Eye (tissue), 1 donor: ENCODE results near the gene MBD3.

Source experiments
- DNase-seq: peaks from one replicate; pipeline ENCODE4 v3.0.0-alpha.2; 2015

The MBD3 gene

DNA sequence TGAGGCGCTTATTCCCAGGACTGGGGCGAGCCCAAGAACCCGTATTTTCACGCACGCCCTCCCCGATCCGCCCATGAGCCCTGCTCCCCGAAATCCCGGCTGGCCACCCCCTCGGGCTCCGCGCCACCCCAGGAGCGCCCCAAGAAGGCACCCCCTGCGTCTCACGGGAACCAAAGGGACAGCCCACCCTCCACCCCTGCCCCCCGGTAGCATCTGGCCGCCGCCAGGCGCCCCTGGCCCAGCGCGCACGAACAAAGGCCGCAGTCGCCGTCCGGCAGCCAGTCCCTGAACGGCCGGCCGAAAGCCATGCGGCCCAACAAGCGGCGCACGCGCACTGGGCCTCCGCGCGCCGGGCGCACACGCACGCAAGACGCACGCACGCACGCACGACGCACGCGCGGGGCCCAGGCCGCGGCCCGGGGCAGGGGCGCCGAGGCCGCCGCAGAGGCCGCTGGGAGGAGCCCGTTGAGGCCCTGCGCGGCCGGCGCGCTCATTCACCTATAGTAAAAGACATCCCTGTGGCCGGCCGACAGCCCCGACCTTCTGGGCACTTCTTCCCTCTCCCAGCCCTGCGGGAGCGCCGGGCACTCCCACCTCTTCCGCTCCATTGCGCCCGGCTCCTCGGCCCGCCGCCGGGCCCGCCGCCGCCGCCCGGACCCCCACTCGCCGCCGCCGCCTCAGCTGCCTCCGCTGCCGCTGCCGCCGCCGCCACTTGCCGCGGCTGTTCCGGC lies 476 bp downstream of the MBD3 start:
- peak; percentile 96 for DNase-seq

DNA sequence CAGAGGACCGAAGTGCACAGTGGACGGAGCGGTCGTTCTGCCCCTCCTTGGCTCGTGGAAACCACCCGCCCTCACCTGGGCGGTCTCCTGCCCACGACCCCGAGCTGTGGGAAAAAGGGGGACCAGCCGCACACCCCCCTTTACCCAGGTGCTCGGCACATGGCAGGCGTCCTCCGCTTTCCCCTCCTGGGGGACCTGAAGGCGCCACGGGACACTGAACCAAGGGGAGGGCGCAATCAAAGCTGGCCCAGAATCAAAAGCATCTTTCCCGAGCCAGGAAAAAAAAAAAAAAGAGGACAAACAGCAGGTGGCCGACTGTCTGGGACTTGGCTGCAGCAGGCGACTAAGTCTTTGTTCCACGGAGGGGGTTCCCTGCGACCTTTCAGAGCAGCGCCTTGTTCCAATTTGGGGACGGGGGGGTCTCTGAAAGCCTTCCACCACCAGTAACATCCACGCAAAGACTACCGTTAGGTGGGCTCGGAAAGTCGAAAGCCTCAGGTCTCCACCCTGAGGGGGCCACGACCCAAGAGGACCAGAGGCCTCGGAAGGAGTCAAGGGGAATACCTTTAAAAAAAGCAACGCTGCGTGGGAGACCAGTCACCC lies 1.1 kb downstream of the MBD3 start:
- DNase-seq, result peak; percentile 72

DNA sequence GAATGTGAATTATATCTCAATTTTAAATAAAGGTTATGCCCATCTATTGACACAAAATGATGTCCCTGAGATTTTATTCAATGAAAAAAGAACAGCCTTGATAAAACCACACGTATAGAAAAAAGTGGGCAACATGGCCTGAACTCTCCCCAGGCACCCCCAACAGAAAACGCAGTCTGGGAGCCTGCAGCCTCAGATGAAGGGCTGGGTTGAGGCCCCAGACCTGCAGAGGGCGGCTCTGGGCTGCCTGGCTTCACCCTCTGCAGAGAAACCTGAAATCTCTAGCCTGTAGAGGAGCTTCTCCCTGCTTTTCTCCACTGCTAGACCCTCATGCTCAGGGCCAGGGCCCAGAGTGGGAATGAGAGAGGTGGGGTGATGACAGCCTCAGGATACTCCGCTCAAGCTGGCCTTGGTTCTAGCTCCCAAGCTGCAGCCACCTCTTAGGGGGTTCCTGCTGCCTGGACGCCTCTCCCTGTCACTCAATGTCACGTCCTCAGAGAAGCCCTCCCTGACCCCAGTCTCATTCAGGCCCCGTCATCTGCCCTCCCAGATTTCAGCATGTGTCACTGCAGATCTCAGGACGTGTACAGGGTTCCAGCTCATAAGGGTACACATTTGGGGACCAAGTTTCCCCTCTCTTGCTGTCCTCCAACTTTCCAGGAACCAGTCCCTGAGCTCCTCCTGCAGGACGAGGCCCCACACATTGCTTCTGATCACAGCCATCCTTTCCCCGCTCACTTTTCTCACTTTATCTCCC lies 1.8 kb downstream of the MBD3 start:
- peak; percentile 40 for DNase-seq

DNA sequence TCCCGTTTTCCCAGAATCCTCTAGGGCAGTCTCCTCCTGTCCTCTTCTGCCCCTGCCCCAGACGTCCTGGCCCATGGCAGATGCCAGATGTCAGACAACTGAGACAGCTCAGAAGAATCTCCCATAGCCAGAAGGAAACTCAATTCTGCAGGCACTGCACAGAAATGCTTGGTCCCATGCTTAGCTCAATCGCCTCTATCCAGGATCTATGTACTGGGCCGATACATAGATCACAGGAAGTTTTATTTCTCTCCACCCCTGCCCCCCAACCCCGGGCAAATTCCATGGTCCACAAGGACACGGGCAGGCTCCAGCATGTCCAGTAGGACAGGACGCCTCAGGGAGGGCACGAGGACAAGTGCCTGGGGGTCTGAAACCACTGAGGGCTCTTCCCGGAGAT lies 4.8 kb downstream of the MBD3 start:
- peak; percentile 27 for DNase-seq

DNA sequence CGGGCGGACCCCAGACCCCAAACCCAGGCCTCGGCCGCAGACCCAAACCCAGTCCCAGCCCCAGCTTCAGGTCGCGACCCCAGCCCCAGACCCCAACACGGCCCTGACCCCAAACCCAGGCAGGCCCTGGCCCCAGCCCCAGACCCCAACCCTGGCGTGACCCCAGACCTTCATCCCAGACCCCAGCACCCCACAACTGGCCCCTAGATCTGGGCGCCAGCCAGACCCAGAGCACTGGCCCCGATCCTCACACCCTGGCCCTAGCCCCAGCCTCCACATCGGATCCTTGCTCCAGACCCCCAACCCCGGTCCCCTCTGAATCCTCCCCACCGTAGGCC lies 7.5 kb downstream of the MBD3 start:
- DNase-seq, result no peak

DNA sequence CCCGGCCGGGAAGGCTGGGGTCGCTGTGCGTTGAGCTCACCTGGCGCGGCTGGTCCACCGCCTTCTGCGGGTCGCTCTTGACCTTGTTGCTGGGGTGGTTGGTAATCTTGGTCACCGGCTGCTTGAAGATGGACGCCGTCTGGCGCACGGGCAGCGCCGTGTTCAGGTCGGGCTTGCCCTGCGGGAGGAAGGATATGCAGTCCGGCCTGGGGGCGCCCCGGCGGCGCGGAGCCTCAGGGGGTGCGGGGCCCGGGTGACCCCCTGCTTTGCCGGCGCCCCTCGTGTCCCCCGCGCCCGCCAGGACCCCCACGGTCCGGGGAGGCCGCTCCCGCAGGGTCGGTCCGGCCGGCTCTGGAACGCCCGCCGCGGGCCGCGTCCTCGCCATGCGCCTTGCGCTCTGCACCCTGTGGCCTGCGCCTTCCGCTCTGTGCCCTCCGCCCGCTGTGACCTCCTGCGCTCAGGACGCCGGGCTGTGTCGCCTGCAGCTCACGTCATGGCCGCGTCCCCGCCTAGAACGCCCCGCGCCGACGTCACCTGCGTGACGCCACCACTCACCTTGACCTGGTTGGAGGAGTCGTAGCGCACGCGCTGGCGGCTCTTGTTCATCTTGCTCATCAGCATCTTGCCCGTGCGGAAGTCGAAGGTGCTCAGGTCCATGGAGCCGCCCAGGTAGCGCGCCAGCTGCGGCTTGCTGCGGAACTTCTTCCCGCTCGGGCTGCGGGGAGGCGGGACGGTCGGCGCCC lies 8.0 kb downstream of the MBD3 start:
- DNase-seq, result no peak

DNA sequence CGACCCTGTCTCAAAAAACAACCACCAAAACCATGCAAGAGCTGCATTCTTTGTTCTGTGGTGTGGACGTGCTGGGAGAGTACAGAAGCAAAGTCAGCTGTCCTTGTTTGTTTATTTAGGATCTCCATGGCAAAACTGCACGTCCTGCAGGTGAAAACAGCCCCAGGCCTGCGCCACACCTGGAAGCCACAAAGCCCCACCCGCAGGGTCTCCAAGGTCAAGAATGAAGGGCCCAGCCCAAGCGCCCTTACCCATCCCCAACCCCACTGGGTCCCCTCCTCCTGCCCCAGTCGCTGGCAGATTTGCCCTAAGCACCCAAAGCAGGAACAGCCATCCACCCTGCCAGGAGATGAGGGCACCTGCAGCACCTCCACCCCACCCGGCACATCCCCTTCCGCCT lies 10.5 kb downstream of the MBD3 start:
- no peak for DNase-seq

DNA sequence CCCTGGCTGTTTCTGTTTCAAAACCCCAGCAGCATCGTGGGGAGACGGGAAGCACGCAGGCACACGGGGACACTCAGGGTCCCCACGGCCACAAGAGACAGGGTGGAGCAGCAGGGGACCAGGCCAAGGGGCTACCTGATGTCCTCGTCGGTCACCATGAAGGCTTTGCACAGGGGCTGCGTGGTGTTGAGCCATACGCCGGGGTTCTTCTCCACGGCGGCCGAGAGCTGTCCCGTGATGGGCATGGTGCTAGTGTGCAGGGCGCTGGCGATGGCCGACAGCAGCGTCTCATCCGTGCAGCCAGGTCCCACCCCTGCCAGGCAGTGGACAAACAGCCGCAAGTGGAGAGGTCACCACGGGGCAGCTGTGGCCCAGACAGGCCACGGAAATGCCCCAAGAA lies 11.7 kb downstream of the MBD3 start:
- no peak for DNase-seq

DNA sequence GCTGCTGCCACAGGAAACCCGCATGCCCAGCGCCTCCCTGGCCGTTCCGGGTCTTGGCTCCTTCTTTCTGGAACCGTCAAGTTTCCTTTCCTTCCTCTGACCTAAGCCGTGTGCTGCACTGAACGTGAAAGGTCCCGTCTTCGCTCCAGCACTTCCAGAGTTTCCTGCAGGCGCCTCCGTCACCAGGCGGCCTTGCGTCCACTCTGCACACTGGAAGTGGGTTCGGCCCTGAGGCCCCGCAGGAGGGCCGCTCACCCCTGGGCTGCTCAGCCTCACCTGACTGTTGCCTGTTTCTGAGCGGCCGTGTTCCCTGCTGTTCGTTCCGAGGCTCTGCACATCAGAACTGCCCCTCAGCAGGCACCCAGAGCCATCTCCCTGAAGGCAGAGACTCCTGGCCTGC lies 12.3 kb downstream of the MBD3 start:
- no peak for DNase-seq

DNA sequence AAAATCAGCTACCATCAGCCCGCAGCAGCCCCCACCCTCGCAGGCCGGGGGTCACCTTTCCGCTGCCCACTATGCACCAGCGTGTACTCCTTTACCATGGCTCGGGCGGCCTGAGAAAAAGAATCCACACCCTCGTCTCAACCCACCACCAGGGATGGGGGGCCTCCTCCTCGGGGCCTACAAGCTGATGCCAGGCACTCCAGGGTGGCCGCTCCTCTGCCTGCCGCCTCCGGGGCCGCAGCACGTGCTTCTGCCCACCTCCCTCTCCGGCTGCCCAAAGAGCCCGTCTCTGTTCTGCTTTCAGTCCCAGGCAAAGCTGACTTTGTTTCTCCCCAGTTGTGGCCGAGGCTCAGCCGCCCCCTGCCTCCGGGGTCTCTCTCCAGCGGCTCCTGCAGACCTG lies 13.4 kb downstream of the MBD3 start:
- no peak for DNase-seq

DNA sequence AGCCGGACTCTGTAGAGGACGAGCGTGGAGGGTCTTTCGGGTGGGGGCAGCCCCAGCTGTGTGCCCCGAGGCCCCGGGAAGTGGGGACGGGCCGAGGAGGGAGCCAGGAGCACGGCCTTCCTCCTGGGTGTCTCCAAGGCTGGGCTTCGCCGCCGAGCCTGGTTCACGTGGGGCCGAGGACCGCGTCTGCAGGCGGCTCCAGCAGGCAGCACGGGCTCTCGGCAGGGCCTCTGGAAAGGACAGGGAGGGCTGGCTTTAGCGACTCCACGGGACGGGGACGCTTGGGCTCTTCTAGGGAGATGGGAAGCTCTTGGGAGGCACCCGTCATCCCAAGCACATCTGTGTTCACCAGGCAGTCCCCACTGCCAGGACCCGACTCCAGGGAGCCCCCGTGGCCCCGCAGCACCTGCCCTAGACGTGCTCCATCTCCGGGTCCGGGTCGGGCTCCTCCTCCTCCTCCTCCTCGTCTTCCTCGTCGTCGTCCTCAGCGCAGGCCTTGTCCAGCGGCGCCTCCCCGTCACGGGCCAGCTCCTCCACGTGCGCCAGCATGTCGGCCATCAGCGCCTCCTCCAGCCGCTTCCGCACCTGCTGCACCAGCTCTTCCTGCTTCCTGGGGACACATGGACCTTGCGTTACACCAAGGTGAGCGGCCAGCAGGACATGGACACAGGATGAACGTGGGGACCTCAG lies 14.6 kb downstream of the MBD3 start:
- no peak for DNase-seq

DNA sequence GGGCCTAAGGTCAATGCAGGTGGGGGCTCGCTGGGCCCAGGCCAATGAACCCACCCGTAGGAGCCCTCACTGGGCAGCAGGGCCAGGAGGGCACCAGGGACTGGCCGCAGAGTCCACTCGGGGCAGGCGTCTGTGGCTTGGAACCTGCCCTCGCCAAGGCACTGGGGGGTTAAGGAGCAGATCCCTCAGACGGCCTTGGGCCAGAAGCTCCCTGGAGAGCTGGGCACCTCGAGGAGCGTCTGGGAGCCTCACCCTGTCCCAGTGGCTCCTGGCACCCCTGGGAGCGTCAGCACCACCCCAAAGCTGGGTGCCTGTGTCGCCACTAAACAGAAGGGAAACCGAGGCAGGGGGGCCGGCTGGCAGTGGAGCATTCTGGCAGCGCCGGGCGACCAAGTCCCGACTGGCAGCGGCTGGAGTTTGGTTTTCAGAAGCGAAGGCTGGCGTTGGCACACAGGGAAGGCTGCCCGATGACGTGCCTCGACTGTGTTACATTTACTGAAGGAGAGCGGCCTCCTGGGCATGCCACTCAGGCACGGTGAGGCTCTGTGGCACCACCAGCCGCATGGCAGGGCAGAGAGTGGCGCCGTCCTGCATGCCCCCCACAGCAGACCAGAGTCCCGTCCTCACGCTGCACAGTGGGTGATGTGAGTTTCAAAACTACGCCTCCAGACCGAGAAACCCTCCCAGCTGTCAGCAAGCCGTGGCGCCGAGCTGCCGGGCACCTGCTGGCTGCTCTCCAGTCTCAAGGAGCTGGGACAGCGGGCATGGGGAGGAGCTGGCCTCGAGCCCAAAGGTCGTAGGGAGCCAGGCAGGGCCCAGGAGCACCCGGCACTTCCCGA lies 15.4 kb downstream of the MBD3 start:
- DNase-seq, result no peak

DNA sequence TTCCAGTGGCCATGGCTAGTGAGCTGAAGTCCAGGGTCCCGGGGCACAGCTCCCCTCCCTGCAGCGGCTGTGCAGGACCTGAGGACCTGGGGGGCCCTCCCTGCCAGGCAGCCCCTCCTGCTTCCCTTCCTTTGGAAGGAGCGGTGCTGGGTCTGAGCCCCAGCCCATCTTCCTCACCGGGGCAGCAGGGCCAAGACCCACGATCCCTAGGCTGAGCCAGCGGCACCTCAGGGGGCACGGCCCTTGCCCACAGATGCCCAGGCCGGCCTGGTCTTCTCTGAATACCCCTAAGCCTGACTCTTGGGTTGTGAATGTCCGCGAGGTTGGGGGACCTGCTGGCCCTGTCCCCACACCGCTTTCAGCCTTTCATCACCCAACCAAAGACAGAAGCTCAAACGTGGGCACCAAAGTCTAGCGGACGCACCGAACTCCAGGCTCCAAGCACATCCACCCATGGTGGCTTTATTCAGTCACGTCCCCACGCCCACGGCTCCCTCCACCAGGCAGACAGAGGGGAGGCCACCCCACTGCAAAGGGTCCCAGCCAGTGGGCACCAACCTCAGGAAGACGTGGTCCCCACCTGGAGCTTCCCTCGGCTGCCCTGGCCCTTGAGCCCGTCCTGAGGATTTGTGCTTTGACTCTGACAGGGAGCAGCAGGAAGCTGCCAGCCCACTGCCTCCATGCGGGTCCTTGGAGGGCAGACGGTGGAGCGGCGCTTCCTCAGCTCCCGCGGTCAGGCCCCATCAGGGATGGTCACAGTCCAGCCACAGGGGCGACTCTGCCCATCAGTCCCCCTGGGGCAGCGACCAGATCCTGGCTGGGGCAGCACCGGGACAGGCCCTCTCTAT lies 16.2 kb downstream of the MBD3 start:
- DNase-seq, result no peak

DNA sequence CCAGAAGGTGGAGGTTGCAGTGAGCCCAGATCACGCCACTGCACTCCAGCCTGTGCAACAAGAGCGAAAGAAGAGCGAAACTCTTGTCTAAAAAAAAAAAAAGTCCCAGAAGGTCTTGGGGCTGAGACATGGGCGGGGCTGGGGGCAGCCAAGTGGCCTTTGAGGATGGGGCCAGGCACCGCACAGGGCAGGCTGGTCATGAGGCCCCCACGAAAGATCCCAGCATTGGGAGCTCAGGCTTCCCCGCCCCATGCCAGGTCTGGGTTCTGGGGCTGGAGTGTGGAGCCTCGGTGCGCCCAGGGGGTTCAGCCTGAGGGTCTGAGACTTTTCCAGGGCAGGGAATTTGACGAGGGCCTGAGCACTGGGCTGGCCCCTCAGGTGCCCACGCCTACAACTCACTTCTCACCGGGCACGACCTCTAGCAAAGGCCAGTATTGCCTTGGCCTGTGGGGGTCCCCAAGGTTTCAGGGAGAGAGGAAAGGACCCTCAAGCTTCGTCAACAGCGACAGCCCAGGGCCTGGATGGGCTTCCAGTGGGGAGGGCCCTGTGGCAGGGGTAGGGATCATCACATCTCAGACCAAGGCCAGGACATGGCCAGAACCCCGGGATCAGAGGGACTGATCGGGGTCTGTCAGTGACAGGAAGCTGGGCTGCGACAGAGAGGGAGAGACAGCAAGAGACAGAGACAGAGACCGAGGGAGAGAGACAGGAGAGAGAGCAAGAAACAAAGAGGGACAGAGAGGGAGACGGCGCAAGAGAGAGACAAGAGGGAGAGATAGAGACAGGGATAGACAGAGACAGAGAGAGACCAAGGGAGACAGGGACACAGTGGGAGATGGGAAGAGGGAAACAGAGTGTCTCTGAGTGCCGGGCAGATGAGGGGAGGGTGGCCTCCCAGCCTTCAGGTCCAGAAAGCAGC lies 17.1 kb downstream of the MBD3 start:
- DNase-seq, result no peak

DNA sequence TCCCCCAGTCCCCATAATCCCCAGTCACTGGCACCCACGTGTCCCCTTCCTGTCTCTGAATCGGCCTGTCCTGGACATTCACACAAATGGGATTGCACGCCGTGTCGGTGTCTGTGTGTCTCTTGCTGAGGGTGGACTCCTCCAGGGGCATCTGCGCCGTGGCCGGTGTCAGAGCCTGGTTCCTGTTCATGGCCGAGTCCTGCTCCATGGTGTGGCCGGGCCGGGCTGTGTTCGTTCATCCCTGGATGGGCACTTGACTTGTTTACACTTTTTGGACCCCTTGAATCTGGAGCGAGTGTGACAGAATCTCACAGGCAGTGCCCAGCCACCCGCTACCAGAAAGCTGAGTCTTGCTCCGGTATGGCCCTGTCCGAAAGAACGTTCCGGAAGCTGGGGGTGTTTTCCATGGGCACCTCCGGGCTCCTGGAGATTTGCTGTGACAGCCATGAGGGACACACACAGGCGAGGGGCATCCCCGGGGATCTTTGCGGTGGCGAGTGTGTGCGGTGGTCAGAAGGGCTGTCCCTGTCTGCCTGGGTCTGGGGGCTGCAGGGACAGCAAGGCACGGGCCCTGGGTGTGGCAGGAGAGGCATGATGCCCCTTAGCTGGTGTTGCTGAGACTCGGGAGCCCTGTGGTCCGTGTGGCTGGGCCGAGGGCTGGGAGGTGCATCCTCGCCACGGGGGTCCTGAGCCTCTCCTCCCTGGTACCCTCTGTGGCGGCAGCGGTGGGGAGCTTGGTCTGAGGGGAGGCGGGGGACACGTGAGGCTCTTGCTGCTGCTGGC lies 18.1 kb downstream of the MBD3 start:
- DNase-seq, result no peak

DNA sequence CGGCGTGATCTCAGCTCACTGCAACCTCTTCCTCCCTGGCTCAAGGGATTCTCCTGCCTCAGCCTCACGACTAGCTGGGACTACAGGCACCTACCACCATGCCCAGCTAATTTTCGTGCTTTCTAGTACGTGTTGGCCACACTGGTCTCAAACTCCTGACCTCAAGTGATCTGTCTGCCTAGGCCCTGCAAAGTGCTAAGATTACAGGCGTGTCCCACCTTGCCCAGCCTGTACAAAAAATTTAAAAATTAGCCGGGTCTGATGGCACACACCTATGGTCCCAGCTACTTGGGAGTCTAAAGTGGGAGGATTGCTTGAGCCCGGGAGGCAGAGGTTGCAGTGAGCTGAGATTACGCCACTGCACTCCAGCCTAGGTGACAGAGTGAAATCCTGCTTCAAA lies 19.9 kb downstream of the MBD3 start:
- DNase-seq, result no peak

DNA sequence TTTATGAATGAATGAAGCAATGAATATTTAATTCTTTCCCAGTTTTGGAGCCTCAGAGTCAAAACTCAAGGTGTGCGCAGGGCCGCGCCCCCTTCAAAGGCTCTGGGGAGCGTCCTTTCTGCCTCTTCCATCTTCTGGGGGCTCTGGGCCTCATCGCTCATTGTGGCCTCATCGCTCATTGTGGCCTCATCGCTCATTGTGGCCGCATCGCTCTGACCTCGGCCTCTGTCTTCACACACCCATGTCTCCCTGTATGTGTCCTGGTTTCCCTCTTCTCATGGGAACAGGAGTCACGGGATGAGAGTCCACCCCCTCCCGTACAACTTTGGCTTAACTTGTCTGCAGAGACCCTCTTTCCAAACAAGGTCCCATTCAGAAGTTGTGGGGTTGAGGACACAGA lies 21.3 kb downstream of the MBD3 start:
- DNase-seq, result no peak

DNA sequence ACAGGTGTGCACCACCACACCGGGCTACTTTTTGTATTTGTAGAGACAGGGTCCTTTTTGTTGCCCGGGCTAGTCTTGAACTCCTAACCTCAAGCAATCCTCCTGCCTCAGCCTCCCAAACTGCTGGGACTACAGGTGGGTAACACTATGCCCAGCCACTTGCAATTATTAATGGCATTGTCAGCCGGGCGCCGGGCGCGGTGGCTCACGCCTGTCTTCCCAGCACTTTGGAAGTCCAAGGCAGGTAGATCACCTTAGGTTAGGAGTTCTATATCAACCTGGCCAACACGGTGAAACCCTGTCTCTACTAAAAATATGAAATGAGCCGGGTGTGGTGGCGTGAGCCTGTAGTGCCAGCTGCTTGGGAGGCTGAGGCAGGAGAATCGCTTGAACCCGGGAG lies 21.8 kb downstream of the MBD3 start:
- no peak for DNase-seq

DNA sequence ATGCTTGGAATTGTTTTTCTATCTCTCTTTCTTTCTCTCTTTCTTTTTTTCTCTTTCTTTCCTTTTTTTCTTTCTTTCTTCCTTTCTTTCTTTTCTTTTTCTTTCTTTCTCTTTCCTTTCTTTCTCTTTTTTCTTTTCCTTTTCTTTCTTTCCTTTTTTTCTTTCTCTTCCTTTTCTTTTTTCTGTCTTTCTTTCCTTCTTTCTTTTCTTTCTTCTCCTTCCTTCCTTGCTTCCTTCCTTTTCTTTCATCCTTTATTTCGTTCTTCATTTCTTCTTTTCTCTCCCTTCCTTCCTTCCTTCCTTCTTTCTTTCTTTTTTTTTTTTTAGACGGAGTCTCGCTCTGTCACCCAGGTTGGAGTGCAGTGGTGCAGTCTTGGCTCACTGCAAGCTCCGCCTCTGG lies 22.7 kb downstream of the MBD3 start:
- no peak for DNase-seq
